SK-N-SH (cell line): ENCODE results near the gene CDC37. TPM values are rescaled to one million over a fixed set of nuclear protein-coding genes. Genes with fewer than 3 reads are reported as not detected.

Experiments used
- CTCF ChIA-PET: fragments of 300-600, 350-600 bp; formaldehyde crosslinking; extraction: SDS; loops from one replicate; lab custom pipeline; 2021; lab: Yijun Ruan, JAX
- POLR2A ChIA-PET: fragments of 350-600 bp; sonication (Branson Sonifier 250); formaldehyde crosslinking; extraction: SDS; loops from one replicate; lab custom pipeline; 2020; ENCODE audit warnings: antibody characterized with exemption, inconsistent platforms; lab: Yijun Ruan, JAX
- DNase-seq: peaks from one replicate; pipeline ENCODE4 v3.0.0; 2012
- H2AFZ ChIP-seq: fragments of 200-600 bp; sonication (generic); 2 replicates; pipeline ENCODE4 v1.8.1; 2016; ENCODE audit warnings: antibody characterized with exemption, mild to moderate bottlenecking, low read depth
- H3F3A ChIP-seq: fragments of 200-600 bp; sonication (generic); replicated peaks from 2 replicates; pipeline ENCODE3; 2016; ENCODE audit warnings: antibody characterized with exemption, mild to moderate bottlenecking; ENCODE audit not compliant: insufficient read depth
- H3K27ac ChIP-seq, 2 experiments: fragments of 200-500 bp in 1 of 2; fragments of 200-600 bp in 1 of 2; sonication (Bioruptor generic) in 1 of 2; sonication (generic), shearing (Covaris generic) in 1 of 2; 2 replicates each; pipeline versions ENCODE4 v1.5.1 to v1.6.1; 2014 to 2016; ENCODE audit warnings: low read depth in 2 of 2, inconsistent platforms in 1 of 2, low read length in 1 of 2, mild to moderate bottlenecking in 1 of 2, mixed read lengths in 1 of 2
- H3K27me3 ChIP-seq: fragments of 200-600 bp; sonication (generic), shearing (Covaris generic); 2 replicates; pipeline ENCODE4 v1.6.1; 2016; ENCODE audit warnings: mixed run types; ENCODE audit not compliant: insufficient read depth
- H3K36me3 ChIP-seq, 2 experiments: fragments of 200-500 bp in 1 of 2; fragments of 200-600 bp in 1 of 2; sonication (Bioruptor generic) in 1 of 2; sonication (generic) in 1 of 2; replicated peaks in 1 of 2; 2 replicates each; pipeline versions ENCODE3 to v1.5.1; 2014 to 2016; ENCODE audit warnings: low read length in 1 of 2, mild to moderate bottlenecking in 1 of 2; ENCODE audit not compliant: insufficient read depth in 2 of 2, control insufficient read depth in 1 of 2
- H3K4me1 ChIP-seq, 2 experiments: fragments of 200-500 bp in 1 of 2; fragments of 200-600 bp in 1 of 2; sonication (Bioruptor generic) in 1 of 2; sonication (generic), shearing (Covaris generic) in 1 of 2; 2 replicates each; pipeline versions ENCODE4 v1.5.1 to v1.6.1; 2014 to 2016; ENCODE audit warnings: low read depth in 1 of 2, low read length in 1 of 2, mixed run types in 1 of 2; ENCODE audit not compliant: insufficient read depth in 2 of 2, control insufficient read depth in 1 of 2
- H3K4me2 ChIP-seq: fragments of 200-600 bp; sonication (generic), shearing (Covaris generic); 2 replicates; pipeline ENCODE4 v1.6.1; 2017; ENCODE audit warnings: mixed run types
- H3K4me3 ChIP-seq, 2 experiments: fragments of 200-500 bp in 1 of 2; fragments of 200-600 bp in 1 of 2; sonication (Bioruptor generic) in 1 of 2; sonication (generic), shearing (Covaris generic) in 1 of 2; 2 replicates each; pipeline versions ENCODE4 v1.5.1 to v1.8.1; 2014 to 2016; ENCODE audit warnings: low read depth in 2 of 2, inconsistent platforms in 1 of 2, low read length in 1 of 2, mild to moderate bottlenecking in 1 of 2, mixed read lengths in 1 of 2, moderate library complexity in 1 of 2
- H3K79me2 ChIP-seq: fragments of 200-600 bp; sonication (generic); 2 replicates; pipeline ENCODE4 v1.8.1; 2017; ENCODE audit warnings: mild to moderate bottlenecking; ENCODE audit not compliant: insufficient read depth
- H3K9ac ChIP-seq: fragments of 200-600 bp; sonication (generic); 2 replicates; pipeline ENCODE4 v1.6.1; 2017; ENCODE audit warnings: mixed run types
- H3K9me2 ChIP-seq: fragments of 200-600 bp; sonication (generic); 2 replicates; pipeline ENCODE4 v1.6.1; 2017; ENCODE audit warnings: mixed run types
- H3K9me3 ChIP-seq: fragments of 200-600 bp; sonication (generic); 2 replicates; pipeline ENCODE4 v1.6.1; 2017; ENCODE audit warnings: mixed run types, mild to moderate bottlenecking, moderate library complexity
- H4K20me1 ChIP-seq: fragments of 200-600 bp; sonication (generic); 2 replicates; pipeline ENCODE4 v1.6.1; 2017; ENCODE audit warnings: mild to moderate bottlenecking, mixed run types; ENCODE audit not compliant: insufficient read depth
- CHD2 ChIP-seq: fragments of 150-350 bp; IDR thresholded peaks from 2 replicates; pipeline ENCODE4 v1.6.1; 2018; ENCODE audit warnings: low read length; ENCODE audit not compliant: partially characterized antibody
- CTCF ChIP-seq: fragments of 200-600 bp; sonication (generic); IDR thresholded peaks from 2 replicates; pipeline ENCODE4 v1.6.1; 2017; ENCODE audit warnings: antibody characterized with exemption, mild to moderate bottlenecking, moderate library complexity
- EP300 ChIP-seq, 2 experiments: IDR thresholded peaks; 2 replicates each; pipeline versions ENCODE4 v1.4.0 to v1.6.1; 2012; ENCODE audit warnings: borderline replicate concordance in 1 of 2, low read depth in 1 of 2, low read length in 1 of 2
- EZH2phosphoT487 ChIP-seq: fragments of 200-600 bp; sonication (generic); IDR thresholded peaks from 2 replicates; pipeline ENCODE4 v1.6.1; 2017; ENCODE audit warnings: low read depth, mixed run types, mild to moderate bottlenecking, antibody characterized with exemption, moderate library complexity, borderline replicate concordance
- GABPA ChIP-seq: IDR thresholded peaks from 2 replicates; pipeline ENCODE4 v1.4.0; 2012; ENCODE audit warnings: low read depth, mild to moderate bottlenecking
- GATA2 ChIP-seq: sonication (generic); formaldehyde crosslinking; IDR thresholded peaks from 2 replicates; pipeline ENCODE4 v1.5.0; 2020; ENCODE audit warnings: mild to moderate bottlenecking, missing genetic modification reagents
- JUND ChIP-seq: IDR thresholded peaks from 2 replicates; pipeline ENCODE4 v1.4.0; 2012
- MEF2A ChIP-seq: IDR thresholded peaks from 2 replicates; pipeline ENCODE4 v1.4.0; 2012; ENCODE audit warnings: low read depth, borderline replicate concordance
- MXI1 ChIP-seq: IDR thresholded peaks from 2 replicates; pipeline ENCODE4 v1.6.1; 2012; ENCODE audit warnings: mild to moderate bottlenecking, low read depth, low read length, improper control_type of control experiment
- NRF1 ChIP-seq: IDR thresholded peaks from 2 replicates; pipeline ENCODE4 v1.6.1; 2012; ENCODE audit warnings: low read depth, mild to moderate bottlenecking, low read length
- RXRA ChIP-seq: IDR thresholded peaks from 2 replicates; pipeline ENCODE4 v1.4.0; 2012; ENCODE audit warnings: low read depth, mild to moderate bottlenecking, borderline replicate concordance
- SMC3 ChIP-seq: IDR thresholded peaks from 2 replicates; pipeline ENCODE4 v1.6.1; 2012; ENCODE audit warnings: low read depth, low read length, improper control_type of control experiment
- USF1 ChIP-seq: IDR thresholded peaks from 2 replicates; pipeline ENCODE4 v1.4.0; 2012; ENCODE audit warnings: low read depth, borderline replicate concordance
- YY1 ChIP-seq: IDR thresholded peaks from 2 replicates; pipeline ENCODE4 v1.4.0; 2012; ENCODE audit warnings: low read depth, mild to moderate bottlenecking
- ZBTB33 ChIP-seq: IDR thresholded peaks from 2 replicates; pipeline ENCODE4 v1.4.0; 2012; ENCODE audit warnings: low read depth, borderline replicate concordance
- WGBS: methylation state at CpG from one replicate; pipeline ENCODE4 v1.1.6; 2017; ENCODE audit warnings: low lambda C conversion rate; 5-methylcytosine and 5-hydroxymethylcytosine counted together
- polyA plus RNA-seq, 3 experiments: library from polyadenylated mRNA; depleted of rRNA; stranded (reverse); fragments of >200 nt; gene quantifications; 2 replicates each; pipeline ENCODE4 v1.2.3, GENCODE V29; 2012
- TF ChIP-seq, protein P1 (sequence below): fragments of 150-350 bp; IDR thresholded peaks from 2 replicates; pipeline ENCODE4 v1.6.1; 2016; ENCODE audit warnings: mild to moderate bottlenecking, low read depth, low read length

Gene CDC37
- polyA plus RNA-seq, 1 of the 3 experiments (the other 2 are of a cell fraction), result 1,026 TPM

- no peak for TF ChIP-seq ZBTB33
- no peak for TF ChIP-seq EP300 (IDR thresholded peaks at IDR 0.05; ENCODE audit: borderline replicate concordance in 1 of 2, low read depth in 1 of 2, low read length in 1 of 2)
- no peak for TF ChIP-seq CHD2
- no peak for TF ChIP-seq YY1
- no peak for TF ChIP-seq JUND
- TF ChIP-seq, all 33 proteins: peak for 0
Observed at GRCh38 chr19:10352764-10353671, 50.3 kb downstream of the CDC37 start (continued).

GRCh38 chr19:10346509-10346908 is 56.8 kb downstream of the CDC37 start:
- H3F3A ChIP-seq, result no peaks in the 10 kb centered on the region
- H3K36me3 ChIP-seq, result peaks cover 0 to 2% of the 10 kb centered on the region in 2 experiments
- no peaks in the 10 kb centered on the region for H3K4me1 ChIP-seq
- H3K9ac ChIP-seq, result no peak overlapping the region
- no peaks in the 10 kb centered on the region for H3K9me3 ChIP-seq
- DNase-seq, result no peak
- no peak for TF ChIP-seq MEF2A
- no peak for TF ChIP-seq YY1
- TF ChIP-seq RXRA, result no peak
- no peak for TF ChIP-seq USF1
- no peak for TF ChIP-seq MXI1
- no peak for TF ChIP-seq SMC3
- TF ChIP-seq GATA2, result no peak
- no peak for TF ChIP-seq CTCF
- no peak for TF ChIP-seq NRF1
- TF ChIP-seq, protein P1, sequence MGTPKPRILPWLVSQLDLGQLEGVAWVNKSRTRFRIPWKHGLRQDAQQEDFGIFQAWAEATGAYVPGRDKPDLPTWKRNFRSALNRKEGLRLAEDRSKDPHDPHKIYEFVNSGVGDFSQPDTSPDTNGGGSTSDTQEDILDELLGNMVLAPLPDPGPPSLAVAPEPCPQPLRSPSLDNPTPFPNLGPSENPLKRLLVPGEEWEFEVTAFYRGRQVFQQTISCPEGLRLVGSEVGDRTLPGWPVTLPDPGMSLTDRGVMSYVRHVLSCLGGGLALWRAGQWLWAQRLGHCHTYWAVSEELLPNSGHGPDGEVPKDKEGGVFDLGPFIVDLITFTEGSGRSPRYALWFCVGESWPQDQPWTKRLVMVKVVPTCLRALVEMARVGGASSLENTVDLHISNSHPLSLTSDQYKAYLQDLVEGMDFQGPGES, result no peak
- TF ChIP-seq CHD2, result no peak
- no peak for TF ChIP-seq ZBTB33
- no peak for TF ChIP-seq EZH2phosphoT487
- no peak for TF ChIP-seq GABPA
- no peak overlapping the region for H2AFZ ChIP-seq
- CTCF ChIA-PET, result interaction anchor here (0.6 to 2.1 kb wide), 2 partner anchors 21 to 43 kb away, joined by 3 to 8 read pairs; no protein-coding TSS in a partner anchor
- WGBS, result 47% methylated on average over 10 of the region's 10 CpGs
- no peaks in the 10 kb centered on the region for H4K20me1 ChIP-seq
- H3K4me3 ChIP-seq, result no peak overlapping the region
- H3K79me2 ChIP-seq, result no peaks in the 10 kb centered on the region
- POLR2A ChIA-PET, result no interaction called here
- no peaks in the 10 kb centered on the region for H3K9me2 ChIP-seq
- no peaks in the 10 kb centered on the region for H3K27me3 ChIP-seq
- H3K27ac ChIP-seq, result no peak overlapping the region
- no peak overlapping the region for H3K4me2 ChIP-seq
